ENCODE data around the gene IL18. TPM values are rescaled to one million over a fixed set of nuclear protein-coding genes. Genes with fewer than 3 reads are reported as not detected.
"Not testable (repeated sequence)": the region's sequence is repeated elsewhere in the genome, so short reads cannot be mapped to it uniquely, and the experiment has no call there.

IL18 gene
- total RNA-seq, 2 experiments from 2014 or later: 0.45 to 0.75 TPM

DNA sequence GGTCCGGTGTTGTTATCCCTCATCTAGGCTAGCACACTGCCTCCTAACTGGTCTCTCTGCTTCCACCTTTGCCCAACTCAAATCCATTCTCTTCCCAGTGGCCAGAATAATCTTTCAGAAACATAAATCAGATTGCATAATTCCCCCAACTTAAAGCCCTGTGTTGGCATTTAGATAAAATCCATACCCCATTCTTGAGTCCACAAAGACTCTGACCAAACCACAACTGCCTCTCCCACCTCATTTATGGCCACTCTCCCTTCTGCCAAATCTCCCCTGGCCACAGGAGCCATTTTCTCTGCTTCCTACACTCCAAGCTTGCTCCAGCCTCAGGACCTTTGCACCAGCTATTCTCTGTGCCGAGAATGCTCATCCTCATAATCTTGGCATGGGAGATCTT, 36.8 kb downstream of the IL18 start:
- Mint-ChIP-seq H3K27me3 (no peaks in the 10 kb centered on the region), H3K9me3 (no peaks in the 10 kb centered on the region), H3K4me1 (peaks cover 4% of the 10 kb centered on the region), H3K27ac (no peak overlapping the region), H3K4me3 (no peak overlapping the region), H3K36me3 (no peaks in the 10 kb centered on the region)
- POLR2A ChIA-PET: no interaction called here
- ATAC-seq (ENCODE audit: low read depth) (no peak), DNase-seq (no peak)

DNA sequence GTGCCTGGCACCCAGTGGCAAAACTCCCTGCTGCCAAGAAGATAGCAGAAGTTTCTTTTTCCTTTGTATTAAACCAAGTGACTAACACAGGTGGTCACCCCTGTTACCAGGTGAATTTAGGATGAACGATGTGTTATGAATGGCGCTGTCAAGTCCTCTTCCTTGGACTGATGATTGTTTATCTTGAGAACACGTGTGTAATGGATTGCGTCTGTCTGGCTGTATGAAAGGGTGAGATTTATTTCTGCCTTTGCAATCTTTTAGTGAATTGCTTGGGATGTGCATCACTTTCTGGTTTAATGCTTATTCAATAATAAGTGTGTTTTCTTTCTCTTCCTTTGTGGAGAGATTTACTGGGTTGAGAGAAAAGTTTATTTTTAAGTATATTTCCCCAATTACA, 40.8 kb downstream of the IL18 start:
- no peaks in the 10 kb centered on the region for H3K9me3 Mint-ChIP-seq
- H3K27me3 Mint-ChIP-seq: no peaks in the 10 kb centered on the region
- H3K36me3 Mint-ChIP-seq: peaks cover 4% of the 10 kb centered on the region
- no peak overlapping the region for H3K27ac Mint-ChIP-seq
- DNase-seq (no peak), ATAC-seq (ENCODE audit: low read depth) (no peak)
- POLR2A ChIA-PET: no interaction called here
- peaks cover 6% of the 10 kb centered on the region for H3K4me1 Mint-ChIP-seq
- H3K4me3 Mint-ChIP-seq: no peak overlapping the region

DNA sequence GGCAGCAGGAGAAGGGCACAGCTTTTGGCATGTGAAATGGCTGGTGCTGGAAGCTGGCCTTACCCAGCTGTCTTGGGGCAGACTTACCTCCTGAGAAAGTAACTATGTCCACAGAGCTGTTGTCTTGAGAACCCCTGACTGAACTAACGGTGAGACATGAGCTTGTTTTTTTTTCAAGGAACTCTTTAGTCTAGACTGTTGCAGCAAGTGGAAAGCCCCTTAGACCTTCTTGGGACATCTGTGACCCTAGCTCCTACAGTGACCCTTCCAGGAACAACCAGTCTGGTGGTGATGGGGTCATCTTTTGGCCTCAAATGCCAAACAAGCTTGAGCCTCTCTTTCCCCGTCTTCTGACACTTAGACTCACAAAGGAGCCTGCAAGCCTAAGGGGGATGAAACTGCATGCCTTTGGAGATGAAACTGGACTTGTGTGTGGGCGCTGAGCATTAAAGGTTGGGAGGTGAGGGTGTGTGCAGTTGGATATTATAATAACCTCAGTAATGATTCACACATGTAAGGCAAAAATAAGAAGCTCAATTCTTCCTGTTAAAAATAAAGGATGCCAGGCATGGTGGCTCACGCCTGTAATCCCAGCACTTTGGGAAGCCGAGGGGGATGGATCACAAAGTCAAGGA, 41.8 kb downstream of the IL18 start:
- Mint-ChIP-seq H3K27me3 (no peaks in the 10 kb centered on the region), H3K4me3 (no peak overlapping the region), H3K9me3 (no peaks in the 10 kb centered on the region), H3K36me3 (peaks cover 5% of the 10 kb centered on the region), H3K4me1 (peaks cover 6% of the 10 kb centered on the region), H3K27ac (no peak overlapping the region)
- POLR2A ChIA-PET: interaction anchor here (0.6 kb wide), 1 partner anchor 35 kb away, joined by 3 read pairs; the partner anchor contains the start of genes SDHD and TIMM8B
- ATAC-seq (ENCODE audit: low read depth) (no peak), DNase-seq (no peak)

DNA sequence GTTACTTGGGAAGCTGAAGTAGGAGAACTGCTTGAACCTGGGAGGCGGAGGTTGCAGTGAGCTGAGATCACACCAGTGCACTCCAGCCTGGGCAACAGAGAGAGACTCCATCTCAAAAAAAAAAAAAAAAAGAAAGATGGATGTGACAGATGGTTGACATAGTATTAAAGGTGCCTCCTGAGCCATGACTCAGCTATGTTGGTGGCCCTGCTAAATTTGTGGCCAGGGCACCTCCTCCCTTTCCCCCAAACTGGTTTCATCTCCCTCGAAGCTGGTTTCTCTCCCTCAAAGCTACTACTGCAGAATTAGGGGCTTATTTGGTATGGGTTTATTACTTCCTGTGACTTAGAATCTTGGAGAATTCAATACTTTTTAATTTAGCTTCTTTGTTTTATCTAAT, 45.7 kb downstream of the IL18 start:
- DNase-seq (no peak), ATAC-seq (ENCODE audit: low read depth) (no peak)
- POLR2A ChIA-PET: no interaction called here

DNA sequence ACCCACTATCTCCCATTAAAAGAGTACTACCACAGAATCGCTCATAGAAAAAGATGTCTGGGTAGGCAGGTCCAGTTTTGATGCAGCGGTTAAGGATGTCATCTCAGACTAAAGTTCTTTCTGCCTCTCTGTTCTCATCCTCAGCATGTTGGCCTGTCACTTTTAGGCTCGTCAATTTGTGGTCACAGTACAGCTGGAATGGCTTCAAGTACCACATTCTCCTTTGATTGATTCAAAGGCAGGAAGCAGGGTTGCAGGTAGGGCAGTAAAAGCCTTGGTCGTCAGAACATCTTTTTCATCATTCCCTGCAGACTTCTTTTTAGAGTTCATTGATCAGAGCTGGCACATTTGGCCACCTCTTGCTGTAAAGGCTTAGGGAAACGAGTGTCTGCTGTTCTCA, 48.5 kb downstream of the IL18 start:
- Mint-ChIP-seq H3K4me1 (peaks cover 21% of the 10 kb centered on the region), H3K4me3 (no peak overlapping the region), H3K36me3 (peaks cover 7% of the 10 kb centered on the region), H3K9me3 (no peaks in the 10 kb centered on the region), H3K27ac (no peak overlapping the region), H3K27me3 (no peaks in the 10 kb centered on the region)
- DNase-seq: no peak
- no peak for ATAC-seq (ENCODE audit: low read depth)
- POLR2A ChIA-PET: no interaction called here

More for the DNA sequence above, 45.7 kb downstream of the IL18 start:
- Mint-ChIP-seq H3K36me3 (peaks cover 7% of the 10 kb centered on the region), H3K4me1 (peaks cover 21% of the 10 kb centered on the region), H3K4me3 (no peak overlapping the region), H3K27me3 (no peaks in the 10 kb centered on the region), H3K27ac (no peak overlapping the region), H3K9me3 (no peaks in the 10 kb centered on the region)

DNA sequence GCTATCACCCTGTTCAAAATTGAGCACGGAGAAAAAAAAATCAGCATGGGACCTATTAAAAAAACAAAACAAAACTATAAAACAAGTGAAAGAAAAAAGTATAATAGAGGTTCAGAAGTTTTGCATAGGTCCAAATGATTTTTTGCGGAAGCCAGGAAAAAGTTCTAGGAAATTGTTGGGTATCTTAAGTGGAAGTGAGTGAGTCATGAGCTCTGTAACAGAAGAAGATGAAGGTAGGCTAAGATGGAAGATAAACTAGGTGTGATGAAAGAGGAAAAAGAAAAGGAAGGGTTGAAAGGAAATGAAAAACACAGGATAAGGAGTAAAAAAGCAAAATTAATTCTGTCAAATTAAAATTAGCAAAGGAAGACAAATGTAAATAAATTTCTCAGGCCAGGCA, 49.4 kb downstream of the IL18 start:
- peaks cover 7% of the 10 kb centered on the region for H3K36me3 Mint-ChIP-seq
- ATAC-seq (ENCODE audit: low read depth) (no peak), DNase-seq (no peak)
- no peak overlapping the region for H3K27ac Mint-ChIP-seq
- no peaks in the 10 kb centered on the region for H3K9me3 Mint-ChIP-seq
- H3K27me3 Mint-ChIP-seq: no peaks in the 10 kb centered on the region
- H3K4me1 Mint-ChIP-seq: peaks cover 21% of the 10 kb centered on the region
- POLR2A ChIA-PET: no interaction called here
- H3K4me3 Mint-ChIP-seq: no peak overlapping the region

DNA sequence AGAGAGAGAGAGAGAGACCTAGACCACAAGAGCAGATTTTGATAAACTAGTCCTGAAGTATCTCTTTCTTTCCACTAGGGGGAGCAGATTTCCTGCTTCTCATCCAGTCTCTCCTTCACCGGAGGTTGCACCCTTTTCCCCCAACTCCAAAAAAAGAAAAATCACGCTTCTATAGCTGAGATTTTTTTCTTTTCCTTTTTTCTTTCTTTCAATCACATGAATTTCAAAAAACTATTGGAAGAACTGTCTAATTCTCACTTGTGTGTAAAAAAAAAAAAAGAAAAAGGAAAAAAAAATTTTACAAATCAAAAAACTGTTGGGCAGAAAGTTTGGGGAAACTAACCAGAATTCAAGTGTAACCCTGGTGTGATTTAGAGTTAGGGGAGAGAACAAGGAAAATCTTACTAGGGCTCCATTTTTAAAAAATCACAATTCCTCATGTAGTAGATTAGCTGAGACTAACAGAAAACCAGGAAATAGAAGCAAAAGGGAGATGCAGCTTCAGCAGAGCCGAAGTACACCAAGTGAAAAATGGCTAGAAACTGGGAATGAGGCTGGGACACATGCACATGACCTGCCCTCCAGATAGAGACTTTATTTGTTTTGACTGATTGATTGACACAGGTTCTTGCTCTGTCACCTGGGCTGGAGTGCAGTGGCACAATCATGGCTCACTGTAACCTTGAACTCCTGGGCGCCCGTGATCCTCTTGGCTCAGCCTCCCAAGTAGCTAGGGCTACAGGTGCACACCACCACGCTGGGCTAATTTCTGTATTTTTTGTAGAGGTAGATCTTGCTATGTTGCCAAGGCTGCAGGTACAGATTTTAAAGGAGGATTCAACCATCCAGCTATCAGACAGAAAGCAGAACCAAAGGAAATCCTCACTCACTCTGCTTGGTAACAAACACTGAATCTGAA, 50.1 kb downstream of the IL18 start:
- Mint-ChIP-seq H3K36me3 (peaks cover 6% of the 10 kb centered on the region), H3K27me3 (no peaks in the 10 kb centered on the region), H3K4me1 (peaks cover 21% of the 10 kb centered on the region), H3K4me3 (no peak overlapping the region), H3K9me3 (no peaks in the 10 kb centered on the region), H3K27ac (no peak overlapping the region)
- POLR2A ChIA-PET: no interaction called here
- ATAC-seq (ENCODE audit: low read depth) (no peak), DNase-seq (no peak)

DNA sequence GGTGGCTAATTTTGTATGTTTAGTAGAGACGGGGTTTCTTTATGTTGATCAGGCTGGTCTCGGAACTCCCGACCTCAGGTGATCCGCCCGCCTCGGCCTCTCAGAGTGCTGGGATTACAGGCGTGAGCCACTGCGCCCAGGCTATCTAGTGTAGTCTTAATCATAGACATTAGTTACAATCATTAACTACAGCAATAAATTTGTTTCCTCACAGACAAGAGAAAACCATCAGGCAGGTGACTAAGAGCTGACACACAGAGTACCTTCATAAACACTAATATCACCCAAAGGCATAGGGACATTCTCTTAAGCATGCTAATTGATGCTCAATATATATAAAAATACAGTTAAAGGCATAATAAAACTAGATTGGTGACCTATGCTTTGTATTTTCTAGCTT, 57.8 kb downstream of the IL18 start:
- POLR2A ChIA-PET: no interaction called here
- no peaks in the 10 kb centered on the region for H3K4me1 Mint-ChIP-seq
- ATAC-seq (ENCODE audit: low read depth): no peak

DNA sequence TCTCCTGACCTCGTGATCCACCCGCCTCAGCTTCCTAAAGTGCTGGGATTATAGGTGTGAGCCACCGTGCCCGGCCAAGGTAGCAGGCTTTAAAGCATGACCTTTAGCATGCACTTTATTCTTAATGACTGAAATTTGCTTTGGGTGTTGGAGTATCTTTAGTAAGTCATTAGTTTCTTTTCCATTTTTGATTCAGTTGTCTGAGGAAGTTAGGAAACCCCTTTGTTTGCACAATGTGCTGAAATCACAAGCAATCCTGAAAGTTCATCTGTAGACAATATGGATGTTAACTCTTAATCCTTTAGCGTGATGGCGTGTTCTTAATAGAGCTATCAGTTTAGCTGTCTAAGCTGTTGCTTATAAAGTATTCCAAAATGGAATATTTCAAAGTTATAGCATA, 60.4 kb downstream of the IL18 start:
- no peaks in the 10 kb centered on the region for H3K27me3 Mint-ChIP-seq
- no peaks in the 10 kb centered on the region for H3K36me3 Mint-ChIP-seq
- POLR2A ChIA-PET: no interaction called here
- H3K9me3 Mint-ChIP-seq: no peaks in the 10 kb centered on the region
- H3K4me1 Mint-ChIP-seq: no peaks in the 10 kb centered on the region
- no peak overlapping the region for H3K4me3 Mint-ChIP-seq
- DNase-seq (no peak), ATAC-seq (ENCODE audit: low read depth) (no peak)
- H3K27ac Mint-ChIP-seq: no peak overlapping the region

More for the DNA sequence above, 57.8 kb downstream of the IL18 start:
- Mint-ChIP-seq H3K9me3 (no peaks in the 10 kb centered on the region), H3K27me3 (no peaks in the 10 kb centered on the region), H3K36me3 (no peaks in the 10 kb centered on the region), H3K27ac (no peak overlapping the region), H3K4me3 (no peak overlapping the region)
- no peak for DNase-seq

DNA sequence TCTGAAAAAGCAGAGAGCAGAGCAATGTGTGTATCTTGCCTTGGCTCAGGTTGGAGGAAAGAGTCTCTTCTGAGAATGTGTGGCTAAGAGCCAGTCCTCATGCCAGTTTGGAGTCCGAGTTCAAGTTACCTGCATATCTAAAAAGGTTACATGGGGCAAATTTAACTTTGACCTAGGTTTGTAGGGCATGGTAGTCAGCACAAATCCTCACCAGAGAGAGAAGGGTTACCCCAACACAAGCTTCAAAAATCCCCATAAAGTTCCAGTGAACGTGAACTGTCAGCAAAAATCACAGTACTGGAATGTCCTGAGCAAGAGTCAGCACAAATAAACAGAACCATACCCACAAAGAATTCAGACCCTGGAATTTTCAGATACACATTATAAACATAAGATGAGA, 63.4 kb downstream of the IL18 start:
- H3K4me3 Mint-ChIP-seq: no peak overlapping the region
- no peak overlapping the region for H3K27ac Mint-ChIP-seq
- H3K36me3 Mint-ChIP-seq: peaks cover 10% of the 10 kb centered on the region
- ATAC-seq (ENCODE audit: low read depth) (no peak), DNase-seq (no peak)
- POLR2A ChIA-PET: no interaction called here
- no peaks in the 10 kb centered on the region for H3K27me3 Mint-ChIP-seq
- no peaks in the 10 kb centered on the region for H3K9me3 Mint-ChIP-seq
- H3K4me1 Mint-ChIP-seq: no peaks in the 10 kb centered on the region

DNA sequence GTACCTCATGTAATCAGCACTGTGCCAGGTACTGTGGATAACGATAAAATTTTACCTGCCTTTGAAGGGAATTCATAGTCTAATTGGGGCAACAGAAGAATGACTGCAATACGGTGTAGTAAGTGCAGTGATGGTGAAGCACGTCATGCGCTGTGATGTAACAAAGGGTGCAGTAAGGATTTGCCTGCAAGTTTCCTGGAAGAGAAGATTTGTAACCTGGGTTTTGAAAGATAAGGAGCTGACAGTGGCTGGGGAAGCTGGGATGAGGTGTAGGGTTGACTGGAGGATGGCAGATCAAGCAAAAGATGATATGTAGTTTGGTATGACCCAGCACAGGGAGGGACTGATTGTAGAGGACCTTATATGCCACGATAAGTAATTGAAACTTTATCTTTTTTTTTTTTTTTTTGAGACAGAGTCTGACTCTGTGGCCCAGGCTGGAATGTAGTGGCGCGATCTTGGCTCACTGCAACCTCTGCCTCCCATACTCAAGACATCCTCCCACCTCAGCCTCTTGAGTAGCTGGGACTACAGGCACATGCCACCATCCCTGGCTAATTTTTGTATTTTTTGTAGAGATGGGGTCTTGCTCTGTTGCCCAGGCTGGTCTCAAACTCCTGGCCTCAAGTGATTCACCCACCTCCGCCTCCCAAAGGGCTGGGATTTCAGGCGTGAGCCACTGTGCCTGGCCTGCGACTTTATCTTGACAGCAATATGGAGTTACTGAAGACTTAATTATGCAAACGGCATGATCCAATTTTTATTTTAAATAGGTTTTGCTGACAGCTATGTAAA, 66.0 kb downstream of the IL18 start:
- DNase-seq (no peak), ATAC-seq (ENCODE audit: low read depth) (no peak)
- Mint-ChIP-seq H3K36me3 (peaks cover 14% of the 10 kb centered on the region), H3K4me1 (no peaks in the 10 kb centered on the region), H3K9me3 (no peaks in the 10 kb centered on the region), H3K27me3 (no peaks in the 10 kb centered on the region), H3K27ac (no peak overlapping the region), H3K4me3 (no peak overlapping the region)
- POLR2A ChIA-PET: interaction anchor here (1.2 kb wide), 1 partner anchor 11 kb away, joined by 4 read pairs; no protein-coding TSS in a partner anchor

DNA sequence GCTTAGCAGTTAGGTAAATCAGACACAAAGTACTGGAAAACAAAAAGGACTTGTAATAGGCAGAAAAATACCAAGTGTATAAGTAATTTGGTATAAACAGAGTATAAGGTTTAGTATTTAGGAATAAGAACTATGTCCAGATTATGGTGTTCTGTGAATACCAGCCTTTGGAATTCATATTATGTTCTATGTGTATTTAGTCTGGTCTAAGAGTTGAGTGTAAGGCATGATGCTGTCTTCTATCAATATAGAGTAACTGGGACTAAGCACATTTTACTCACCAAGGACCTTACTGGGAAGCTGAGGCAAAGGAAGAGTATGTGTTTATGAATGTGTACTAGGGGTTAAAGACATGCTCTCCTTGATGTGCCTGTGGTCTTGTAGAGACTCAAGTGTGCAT, 67.7 kb downstream of the IL18 start:
- ATAC-seq (ENCODE audit: low read depth): no peak
- Mint-ChIP-seq H3K36me3 (peaks cover 26% of the 10 kb centered on the region), H3K27ac (no peak overlapping the region)

DNA sequence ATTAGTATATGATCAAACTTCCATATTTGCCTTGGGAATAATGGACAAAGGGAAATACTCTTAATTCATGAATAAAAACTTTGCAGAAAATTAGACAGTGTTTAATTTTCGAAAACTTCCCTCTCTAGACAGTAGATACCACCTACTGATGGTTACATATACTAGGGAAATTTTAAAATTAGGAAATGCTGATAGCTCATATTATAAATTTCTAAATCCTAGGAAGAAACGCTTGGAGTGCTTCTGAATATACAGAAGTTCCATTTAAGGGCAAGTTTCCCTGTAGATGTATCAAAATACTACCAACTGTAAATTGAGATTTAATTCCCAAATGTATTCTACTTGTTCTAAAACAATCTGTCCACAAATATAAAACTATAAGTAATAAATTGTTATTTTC, 68.6 kb downstream of the IL18 start:
- POLR2A ChIA-PET: not testable (repeated sequence)
- peaks cover 31% of the 10 kb centered on the region for H3K36me3 Mint-ChIP-seq

More for the DNA sequence above, 67.7 kb downstream of the IL18 start:
- Mint-ChIP-seq H3K4me3 (no peak overlapping the region), H3K4me1 (peaks cover 4% of the 10 kb centered on the region), H3K9me3 (no peaks in the 10 kb centered on the region), H3K27me3 (no peaks in the 10 kb centered on the region)
- POLR2A ChIA-PET: no interaction called here
- DNase-seq: no peak

More for the DNA sequence above, 68.6 kb downstream of the IL18 start:
- not testable (repeated sequence) for H3K9me3 Mint-ChIP-seq; H3K27me3 Mint-ChIP-seq; H3K4me1 Mint-ChIP-seq; ATAC-seq (ENCODE audit: low read depth); H3K4me3 Mint-ChIP-seq; DNase-seq; H3K27ac Mint-ChIP-seq

Measured in activated naive CD8-positive, alpha-beta T cell treated with anti-CD3 and anti-CD28 coated beads, Interleukin-2, amount 10 ng/mL, durations not matched to agents 7 days and 5 days (primary cell).